Heart right ventricle (tissue), 16 donors: ENCODE results near the gene FAM3A. TPM values are rescaled to one million over a fixed set of nuclear protein-coding genes. Genes with fewer than 3 reads are reported as not detected.
"Not testable (repeated sequence)": the region's sequence is repeated elsewhere in the genome, so short reads cannot be mapped to it uniquely, and the experiment has no call there.

Source experiments
- ATAC-seq, 8 donors: fragments of 200-7000 bp; cut with Tn5 transposase; one replicate each; pipeline ENCODE4 v1.9.1; 2020; ENCODE audit warnings: mild to moderate bottlenecking in 8 of 8, moderate library complexity in 8 of 8, moderate number of reproducible peaks in 1 of 8
- DNase-seq, 2 donors: peaks; one replicate each; pipeline ENCODE4 v3.0.0-alpha.2; 2020
- H3K27ac ChIP-seq, 10 donors: fragments of 200-600 bp; sonication (generic) in 2 of 10; one replicate each; pipeline versions ENCODE4 v1.5.0 to v1.8.0; 2020 to 2022; ENCODE audit warnings: mild to moderate bottlenecking in 3 of 10
- H3K27me3 ChIP-seq, 7 donors: fragments of 200-600 bp; one replicate each; pipeline ENCODE4 v1.8.0; 2021 to 2022; ENCODE audit warnings: mild to moderate bottlenecking in 2 of 7
- H3K36me3 ChIP-seq, 9 donors: fragments of 200-600 bp; sonication (generic) in 1 of 9; one replicate each; pipeline versions ENCODE4 v1.5.0 to v1.8.0; 2020 to 2022; ENCODE audit warnings: mild to moderate bottlenecking in 2 of 9
- H3K4me1 ChIP-seq, 9 donors: fragments of 200-600 bp; sonication (generic) in 1 of 9; one replicate each; pipeline versions ENCODE4 v1.5.0 to v1.8.0; 2020 to 2022; ENCODE audit warnings: mild to moderate bottlenecking in 4 of 9
- H3K4me3 ChIP-seq, 10 donors: fragments of 200-600 bp; sonication (generic) in 2 of 10; one replicate each; pipeline versions ENCODE4 v1.5.0 to v1.8.0; 2020 to 2022; ENCODE audit warnings: mild to moderate bottlenecking in 7 of 10, moderate library complexity in 2 of 10
- H3K9me3 ChIP-seq, 11 donors: fragments of 200-600 bp in 10 of 11; sonication (generic) in 2 of 11; one replicate each; pipeline versions ENCODE4 v1.5.0 to v1.8.0; 2013 to 2022; ENCODE audit warnings: mild to moderate bottlenecking in 2 of 11, control low read depth in 1 of 11, moderate library complexity in 1 of 11
- WGBS, 2 donors: extraction: QIAGEN DNeasy Blood & Tissue Kit; methylation state at CpG; one replicate each; pipeline ENCODE4 v1.1.7; 2013; ENCODE audit warnings: inconsistent platforms in 1 of 2; 5-methylcytosine and 5-hydroxymethylcytosine counted together
- intact Hi-C, 10 donors: fragments of 100-400 bp; cut with DNase I; formaldehyde crosslinking; loops; one replicate each; pipeline versions ENCODE4 v1.11.1 to v1.14.2; 2022
- polyA plus RNA-seq, 2 donors: library from polyadenylated mRNA; stranded (reverse); fragments of 200-250 nt; gene quantifications; one replicate each; pipeline ENCODE4 v1.2.3, GENCODE V29; 2013
- total RNA-seq, 10 donors: library from RNA; stranded (reverse); fragmentation: NEBNext Ultra II Directional in 3 of 10; extraction: Animal tissue kit (Norgen Biotek cat#: 25700) in 3 of 10; gene quantifications; one replicate each; pipeline versions ENCODE4 v1.2.1 to v1.2.4, GENCODE V29; 2021 to 2023
- TF ChIP-seq, protein P1 (sequence below), 9 donors: fragments of 200-600 bp; sonication (generic) in 2 of 9; IDR thresholded peaks; one replicate each; pipeline versions ENCODE4 v1.5.0 to v1.8.0; 2021 to 2022; ENCODE audit warnings: antibody characterized with exemption in 9 of 9, mild to moderate bottlenecking in 5 of 9, moderate library complexity in 1 of 9
- donor health status: Arrhythmogenic right ventricular cardiomyopathy.
- donor health status: ischemic (EF 13 %, LVEDD 7.1; RV severe dilation, severe dysfunction).
- donor health status: healthy with polysubstance abuse.
- donor health status: DM: no; HTN: yes; CAD: no.
- donor health status: DM: no; HTN: no; CAD: no.
- donor health status: ischemic (EF 25% LVEDD 6.9; RV normal size, moderate dysfunction).
- donor health status: ischemic (EF 25% LVEDD 5.7; RV mildly dilated, moderate dysfunction).
- donor health status: healthy.
- donor health status: DM: yes; HTN: yes; CAD: no.
- donor health status: Ischemic cardiomyopathy.
- donor health status: ischemic (EF 35%, LVEDD 5.7; RV mildly dilated, moderate dysfunction).
- donor health status: nonischemic (EF 11% LVEDD 7.7; RV severe dilation, severe dysfunction).
- donor health status: DM: yes; HTN: yes; CAD: no.
- donor health status: PGD.
- donor health status: ischemic (EF 29% LVEDD 5.4; RV normal size, mild dysfunction).
- donor health status: nonischemic (EF 23%, LVEDD 6.1; RV moderate dilation, normal function).

FAM3A gene
- total and polyA plus RNA-seq, 12 donors: 36.5 to 76.6 (median 54.8) TPM

DNA sequence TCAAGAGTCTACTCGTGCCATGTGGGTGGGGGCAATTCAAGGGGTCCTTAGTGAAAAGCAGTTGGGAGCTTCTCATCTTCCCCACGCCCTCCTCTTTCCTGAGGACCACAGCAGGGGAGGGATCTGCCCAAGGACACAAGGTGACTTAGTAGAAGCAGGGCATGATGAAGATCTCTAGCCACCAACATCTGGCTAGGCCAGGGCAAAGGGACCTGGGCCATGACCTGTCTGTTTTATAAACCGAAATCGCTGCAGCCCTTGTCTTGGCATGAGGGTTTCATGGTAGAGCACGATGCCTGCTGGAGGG lies 25.5 kb upstream of the FAM3A start:
- peak overlapping the region in 1 of 10 donors; percentile 14 for H3K4me3 ChIP-seq
- peak in 2 of 8 donors; percentile 4 to 11 for ATAC-seq
- peaks cover 0 to 55% (median 15%) of the 10 kb centered on the region in 9 donors for H3K4me1 ChIP-seq
- intact Hi-C loops: no loop called here
- H3K36me3 ChIP-seq: peaks cover 0 to 17% (median 0%) of the 10 kb centered on the region in 9 donors
- 59 to 68% methylated on average over 5 of the region's 5 CpGs for WGBS, 2 donors
- H3K9me3 ChIP-seq: no peaks in the 10 kb centered on the region
- peak overlapping the region in 9 of 10 donors; percentile 34 to 90 (median 69) for H3K27ac ChIP-seq
- DNase-seq: no peak
- TF ChIP-seq, protein P1, sequence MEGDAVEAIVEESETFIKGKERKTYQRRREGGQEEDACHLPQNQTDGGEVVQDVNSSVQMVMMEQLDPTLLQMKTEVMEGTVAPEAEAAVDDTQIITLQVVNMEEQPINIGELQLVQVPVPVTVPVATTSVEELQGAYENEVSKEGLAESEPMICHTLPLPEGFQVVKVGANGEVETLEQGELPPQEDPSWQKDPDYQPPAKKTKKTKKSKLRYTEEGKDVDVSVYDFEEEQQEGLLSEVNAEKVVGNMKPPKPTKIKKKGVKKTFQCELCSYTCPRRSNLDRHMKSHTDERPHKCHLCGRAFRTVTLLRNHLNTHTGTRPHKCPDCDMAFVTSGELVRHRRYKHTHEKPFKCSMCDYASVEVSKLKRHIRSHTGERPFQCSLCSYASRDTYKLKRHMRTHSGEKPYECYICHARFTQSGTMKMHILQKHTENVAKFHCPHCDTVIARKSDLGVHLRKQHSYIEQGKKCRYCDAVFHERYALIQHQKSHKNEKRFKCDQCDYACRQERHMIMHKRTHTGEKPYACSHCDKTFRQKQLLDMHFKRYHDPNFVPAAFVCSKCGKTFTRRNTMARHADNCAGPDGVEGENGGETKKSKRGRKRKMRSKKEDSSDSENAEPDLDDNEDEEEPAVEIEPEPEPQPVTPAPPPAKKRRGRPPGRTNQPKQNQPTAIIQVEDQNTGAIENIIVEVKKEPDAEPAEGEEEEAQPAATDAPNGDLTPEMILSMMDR (IDR thresholded peaks at IDR 0.05): no peak
- H3K27me3 ChIP-seq: no peaks in the 10 kb centered on the region

DNA sequence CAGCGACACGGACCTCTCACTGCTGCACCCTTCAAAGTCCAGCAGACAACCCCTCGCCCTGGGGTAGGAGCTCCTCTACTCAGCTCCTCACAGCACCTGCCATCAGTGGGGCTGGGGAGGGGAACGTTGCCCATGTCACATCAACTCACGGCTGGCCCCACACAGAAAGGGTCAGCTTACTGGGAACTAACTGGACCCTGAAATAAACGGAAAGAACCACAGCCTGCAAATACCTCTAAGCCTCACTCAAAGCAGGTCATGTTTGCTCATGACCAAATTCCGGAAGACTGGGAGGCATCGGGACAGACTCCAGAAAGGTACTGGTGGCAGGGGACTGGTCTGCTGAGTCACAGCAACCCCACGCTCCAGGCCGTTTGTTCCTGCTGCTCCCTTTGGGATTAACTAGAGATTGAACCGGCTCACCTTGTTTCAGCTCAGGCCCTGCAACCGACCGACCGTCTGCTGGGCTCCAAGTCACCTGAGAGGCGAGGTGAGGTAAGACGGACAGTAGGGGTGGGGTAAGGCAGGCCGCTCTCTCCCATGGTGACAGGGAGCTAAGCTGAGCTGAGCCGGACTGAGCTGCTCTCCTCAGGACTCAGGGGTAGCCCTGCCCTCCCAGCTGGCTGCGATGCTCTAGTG lies 25.0 kb upstream of the FAM3A start:
- no peak overlapping the region for H3K4me3 ChIP-seq
- ATAC-seq: peak in 2 of 8 donors; percentile 6 to 25
- intact Hi-C loops: no loop called here
- no peak for DNase-seq
- H3K27ac ChIP-seq: peak overlapping the region in 7 of 10 donors; percentile 34 to 90 (median 69)
- TF ChIP-seq, protein P1 (IDR thresholded peaks at IDR 0.05): no peak
- H3K4me1 ChIP-seq: peaks cover 0 to 53% (median 13%) of the 10 kb centered on the region in 9 donors
- peaks cover 0 to 17% (median 0%) of the 10 kb centered on the region in 9 donors for H3K36me3 ChIP-seq
- no peaks in the 10 kb centered on the region for H3K27me3 ChIP-seq
- 90% methylated on average over 19 of the region's 19 CpGs for WGBS, 2 donors
- H3K9me3 ChIP-seq: no peaks in the 10 kb centered on the region

DNA sequence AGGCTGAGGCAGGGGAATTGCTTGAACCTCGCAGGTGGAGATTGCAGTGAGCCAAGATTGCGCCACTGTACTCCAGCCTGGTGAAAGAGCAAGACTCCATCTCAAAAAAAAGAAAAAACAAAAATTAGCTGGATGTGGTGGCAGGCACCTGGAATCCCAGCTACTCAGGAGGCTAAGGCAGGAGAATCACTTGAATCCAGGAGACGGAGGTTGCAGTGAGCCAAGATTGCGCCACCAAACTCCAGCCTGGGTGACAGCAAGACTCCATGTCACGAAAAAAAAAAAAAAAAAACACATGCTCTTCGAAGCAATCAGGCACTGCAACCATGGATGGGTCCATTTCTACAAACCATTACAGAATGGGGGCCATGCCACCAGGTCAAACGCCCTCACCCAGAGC lies 24.3 kb upstream of the FAM3A start:
- H3K4me3 ChIP-seq, H3K9me3 ChIP-seq, DNase-seq, intact Hi-C loops, ATAC-seq, H3K27me3 ChIP-seq: not testable (repeated sequence)
- Histone ChIP-seq H3K27ac (peak overlapping the region in 2 of 10 donors; percentile 78 to 90), H3K4me1 (peaks cover 0 to 47% (median 13%) of the 10 kb centered on the region in 9 donors), H3K36me3 (peaks cover 0 to 23% (median 0%) of the 10 kb centered on the region in 9 donors)
- 94 to 97% methylated on average over 7 of the region's 7 CpGs for WGBS, 2 donors

DNA sequence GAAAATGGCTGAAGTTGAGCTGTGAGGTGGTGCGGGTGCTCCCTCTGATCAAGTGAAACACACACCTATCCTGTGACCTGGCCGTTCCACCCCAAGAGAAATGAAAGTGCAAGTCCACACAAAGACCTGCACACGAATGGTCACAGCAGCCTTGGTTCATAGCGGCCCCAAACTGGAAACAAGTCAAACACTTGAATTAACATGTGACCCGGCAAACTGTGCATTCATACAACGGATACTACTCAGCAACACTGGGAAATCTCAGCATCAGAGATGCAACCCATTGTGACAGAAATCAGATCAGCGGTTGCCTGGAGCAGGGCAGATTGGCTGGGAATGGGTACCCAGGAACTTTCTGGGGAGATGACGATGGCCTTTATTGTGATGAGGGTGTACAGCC lies 23.0 kb upstream of the FAM3A start:
- Histone ChIP-seq H3K27ac (no peak overlapping the region), H3K9me3 (no peaks in the 10 kb centered on the region), H3K27me3 (no peaks in the 10 kb centered on the region), H3K36me3 (peaks cover 0 to 22% (median 0%) of the 10 kb centered on the region in 9 donors), H3K4me3 (no peak overlapping the region), H3K4me1 (peaks cover 0 to 45% (median 19%) of the 10 kb centered on the region in 9 donors)
- no peak for DNase-seq
- intact Hi-C loops: no loop called here
- no peak for ATAC-seq
- 60 to 66% methylated on average over 8 of the region's 8 CpGs for WGBS, 2 donors
- TF ChIP-seq, protein P1 (IDR thresholded peaks at IDR 0.05): no peak

DNA sequence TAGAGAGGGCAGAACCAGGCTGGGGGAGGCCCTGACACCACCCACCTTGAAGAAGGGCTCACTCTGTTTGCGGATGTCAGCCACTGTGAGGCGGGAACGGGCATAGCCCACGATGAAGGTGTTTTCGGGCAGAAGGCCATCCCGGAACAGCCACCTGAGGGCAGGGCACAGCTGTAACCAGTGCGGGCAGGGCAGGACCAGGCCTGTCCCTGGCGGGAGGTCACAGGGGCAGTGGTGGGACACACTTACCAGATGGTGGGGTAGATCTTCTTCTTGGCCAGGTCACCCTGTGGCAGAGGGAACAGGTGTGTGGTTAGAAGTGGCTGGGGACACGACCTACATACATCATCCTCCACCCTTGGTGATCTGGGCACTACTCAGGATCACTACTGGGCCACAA lies 19.9 kb upstream of the FAM3A start:
- WGBS, 2 donors: 91 to 92% methylated on average over 9 of the region's 9 CpGs
- no peak overlapping the region for H3K27ac ChIP-seq
- no peaks in the 10 kb centered on the region for H3K9me3 ChIP-seq
- H3K36me3 ChIP-seq: peaks cover 0 to 44% (median 0%) of the 10 kb centered on the region in 9 donors
- ATAC-seq (peak in 1 of 8 donors; percentile 2), DNase-seq (no peak)
- H3K4me1 ChIP-seq: peaks cover 0 to 14% (median 6%) of the 10 kb centered on the region in 9 donors
- no peaks in the 10 kb centered on the region for H3K27me3 ChIP-seq
- no peak overlapping the region for H3K4me3 ChIP-seq
- TF ChIP-seq, protein P1 (IDR thresholded peaks at IDR 0.05): no peak
- intact Hi-C loops: loop anchor here in 3 of 10 donors (1.0 to 2.0 kb wide), 2 partner anchors 163 kb away; no protein-coding TSS in a partner anchor
